Kidney (tissue), 13 donors: ENCODE measurements around the gene KRABD2.

Experiments
- DNase-seq, 5 donors: peaks; one replicate each; pipeline ENCODE4 v3.0.0-alpha.2; 2013 to 2020
- FAIRE-seq: peaks from 2 replicates; lab custom pipeline; 2012; peaks lifted over from hg19 to GRCh38; lab: Jason Lieb, UNC
- H3K27ac ChIP-seq, 2 donors: one replicate each; pipeline ENCODE4 v1.7.0; 2013; ENCODE audit warnings: low read depth in 2 of 2, low read length in 2 of 2, inconsistent platforms in 1 of 2
- H3K27me3 ChIP-seq: one replicate; pipeline ENCODE4 v1.7.1; 2013; ENCODE audit warnings: low read length, inconsistent platforms; ENCODE audit not compliant: control insufficient read depth, insufficient read depth
- H3K36me3 ChIP-seq, 3 donors: one replicate each; pipeline versions ENCODE4 v1.7.0 to v1.7.1; 2013; ENCODE audit warnings: low read length in 3 of 3, control low read depth in 1 of 3, inconsistent platforms in 1 of 3; ENCODE audit not compliant: insufficient read depth in 3 of 3, control insufficient read depth in 2 of 3
- H3K4me1 ChIP-seq, 3 donors: one replicate each; pipeline versions ENCODE4 v1.7.0 to v1.7.1; 2013; ENCODE audit warnings: low read length in 3 of 3, inconsistent platforms in 1 of 3, low read depth in 1 of 3; ENCODE audit not compliant: control insufficient read depth in 2 of 3, insufficient read depth in 2 of 3
- H3K4me3 ChIP-seq, 3 donors: one replicate each; pipeline versions ENCODE4 v1.7.0 to v1.8.1; 2013; ENCODE audit warnings: low read length in 3 of 3, control low read depth in 1 of 3, inconsistent platforms in 1 of 3
- H3K9ac ChIP-seq, 3 donors: one replicate each; pipeline versions ENCODE4 v1.7.0 to v1.7.1; 2013; ENCODE audit warnings: low read length in 3 of 3, control low read depth in 1 of 3, inconsistent platforms in 1 of 3
- H3K9me3 ChIP-seq, 3 donors: one replicate each; pipeline versions ENCODE4 v1.7.0 to v1.7.1; 2013; ENCODE audit warnings: low read length in 3 of 3, control low read depth in 1 of 3, inconsistent platforms in 1 of 3; ENCODE audit not compliant: control insufficient read depth in 2 of 3, insufficient read depth in 1 of 3
- CTCF ChIP-seq: IDR thresholded peaks from 3 replicates; pipeline ENCODE4 v1.5.1; 2012; ENCODE audit warnings: mild to moderate bottlenecking, moderate library complexity, borderline replicate concordance; ENCODE audit not compliant: insufficient read depth; ENCODE audit errors: extremely low read depth
- intact Hi-C: fragments of 100-400 bp; cut with DNase I; formaldehyde crosslinking; loops from one replicate; pipeline ENCODE4 v1.11.1; 2022
- donor health status: control.
- donor health status: control.
- donor health status: control.
- donor health status: control.
- donor health status: control.
- donor health status: DM: yes; HTN: yes; CAD: no.
- donor health status: Normal renal cell carcinoma (clear cell type).

The KRABD2 gene

GRCh38 chr17:8405499-8406016 lies 29.1 kb upstream of the KRABD2 start:
- FAIRE-seq = no peak
- Histone ChIP-seq H3K27ac (no peak overlapping the region), H3K9ac (no peak overlapping the region), H3K9me3 (no peaks in the 10 kb centered on the region), H3K4me1 (peaks cover 0 to 4% (median 4%) of the 10 kb centered on the region in 3 donors), H3K27me3 (no peaks in the 10 kb centered on the region), H3K36me3 (no peaks in the 10 kb centered on the region), H3K4me3 (no peak overlapping the region)
- intact Hi-C loops = no loop called here
- no peak for DNase-seq
- TF ChIP-seq CTCF = no peak

GRCh38 chr17:8402921-8403536 lies 26.5 kb upstream of the KRABD2 start:
- Histone ChIP-seq H3K36me3 (no peaks in the 10 kb centered on the region), H3K27ac (no peak overlapping the region), H3K4me3 (no peak overlapping the region), H3K9me3 (no peaks in the 10 kb centered on the region), H3K4me1 (no peaks in the 10 kb centered on the region), H3K9ac (no peak overlapping the region), H3K27me3 (no peaks in the 10 kb centered on the region)
- DNase-seq (no peak), FAIRE-seq (no peak)
- intact Hi-C loops = no loop called here
- no peak for TF ChIP-seq CTCF

GRCh38 chr17:8401107-8401506 lies 24.6 kb upstream of the KRABD2 start:
- H3K9ac ChIP-seq = no peak overlapping the region
- intact Hi-C loops = no loop called here
- no peak overlapping the region for H3K27ac ChIP-seq
- TF ChIP-seq CTCF = no peak
- no peaks in the 10 kb centered on the region for H3K27me3 ChIP-seq
- no peaks in the 10 kb centered on the region for H3K4me1 ChIP-seq
- DNase-seq (no peak), FAIRE-seq (no peak)
- no peaks in the 10 kb centered on the region for H3K9me3 ChIP-seq
- H3K36me3 ChIP-seq = no peaks in the 10 kb centered on the region
- H3K4me3 ChIP-seq = no peak overlapping the region
